Measurements from ENCODE around the gene EPB41L2.

EPB41L2 gene

DNA sequence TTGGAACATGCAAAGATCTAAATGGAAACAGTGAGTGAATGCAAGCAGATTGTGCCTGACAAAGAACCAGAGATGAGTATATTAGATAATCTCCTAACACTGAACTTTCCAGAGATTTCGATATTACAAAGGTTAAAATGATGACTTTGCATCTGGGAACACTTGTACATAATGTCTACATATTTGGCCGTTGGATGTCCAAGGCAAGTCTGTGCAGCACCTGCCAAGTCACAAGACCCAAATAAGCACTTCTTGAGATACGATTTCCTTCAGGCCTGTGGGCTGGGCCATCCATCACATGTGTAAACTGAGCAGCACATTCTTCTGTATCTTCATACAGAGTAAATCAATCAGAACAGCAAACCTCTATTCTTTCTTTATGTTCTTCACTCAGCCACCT lies 268.3 kb downstream of the EPB41L2 start:
- TF ChIP-seq, protein P1, sequence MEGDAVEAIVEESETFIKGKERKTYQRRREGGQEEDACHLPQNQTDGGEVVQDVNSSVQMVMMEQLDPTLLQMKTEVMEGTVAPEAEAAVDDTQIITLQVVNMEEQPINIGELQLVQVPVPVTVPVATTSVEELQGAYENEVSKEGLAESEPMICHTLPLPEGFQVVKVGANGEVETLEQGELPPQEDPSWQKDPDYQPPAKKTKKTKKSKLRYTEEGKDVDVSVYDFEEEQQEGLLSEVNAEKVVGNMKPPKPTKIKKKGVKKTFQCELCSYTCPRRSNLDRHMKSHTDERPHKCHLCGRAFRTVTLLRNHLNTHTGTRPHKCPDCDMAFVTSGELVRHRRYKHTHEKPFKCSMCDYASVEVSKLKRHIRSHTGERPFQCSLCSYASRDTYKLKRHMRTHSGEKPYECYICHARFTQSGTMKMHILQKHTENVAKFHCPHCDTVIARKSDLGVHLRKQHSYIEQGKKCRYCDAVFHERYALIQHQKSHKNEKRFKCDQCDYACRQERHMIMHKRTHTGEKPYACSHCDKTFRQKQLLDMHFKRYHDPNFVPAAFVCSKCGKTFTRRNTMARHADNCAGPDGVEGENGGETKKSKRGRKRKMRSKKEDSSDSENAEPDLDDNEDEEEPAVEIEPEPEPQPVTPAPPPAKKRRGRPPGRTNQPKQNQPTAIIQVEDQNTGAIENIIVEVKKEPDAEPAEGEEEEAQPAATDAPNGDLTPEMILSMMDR (conservative IDR thresholded peaks at IDR 0.05; ENCODE audit: low read depth, low read length) = no peak
- no peak for DNase-seq (ENCODE audit: low read depth)
- no peak overlapping the region for H3K4me3 ChIP-seq (ENCODE audit: low read length)

DNA sequence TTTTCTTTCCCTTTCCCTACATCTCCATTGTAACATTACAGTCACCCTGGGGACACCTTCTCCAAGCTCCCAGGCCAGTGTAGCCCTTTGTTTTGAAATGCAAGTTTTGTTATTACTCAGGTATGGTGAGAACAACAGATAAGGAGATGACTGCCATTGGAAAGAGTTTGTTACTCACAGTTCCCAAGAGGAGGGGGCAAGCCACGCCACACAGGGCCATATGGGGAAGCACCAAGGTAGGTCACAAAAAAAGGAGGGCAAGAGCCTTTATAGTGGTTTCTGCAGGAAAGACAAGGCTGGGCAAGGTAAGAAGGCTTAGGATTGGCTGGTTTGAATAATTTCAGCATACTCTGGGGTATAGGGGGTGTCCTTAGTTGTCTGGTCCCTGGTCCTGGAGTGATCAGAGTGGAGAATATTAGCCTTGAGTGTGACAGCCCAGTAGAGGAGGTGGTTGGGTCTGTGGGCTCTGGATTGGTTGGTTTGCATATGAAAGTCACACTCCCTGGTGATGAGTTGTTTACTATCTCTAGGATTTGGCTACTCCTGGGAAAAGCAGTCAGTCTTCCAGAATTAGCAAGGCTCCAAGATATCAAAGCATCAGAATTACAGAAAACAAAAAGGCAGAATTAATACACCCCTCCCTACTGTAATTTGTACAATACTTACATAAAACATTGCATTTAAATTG lies 268.9 kb downstream of the EPB41L2 start:
- TF ChIP-seq, protein P1 (conservative IDR thresholded peaks at IDR 0.05; ENCODE audit: low read depth, low read length) = no peak
- H3K4me3 ChIP-seq (ENCODE audit: low read length) = no peak overlapping the region
- no peak for DNase-seq (ENCODE audit: low read depth)

All from retinal pigment epithelial cell (primary cell).